HK-2 (cell line): ENCODE results near the gene YTHDF1.
A peak's percentile ranks its signal among the peaks of the same experiment; 100 is the strongest.

ENCODE experiments used
- DNase-seq: peaks from one replicate; pipeline ENCODE4 v3.0.0-alpha.2; 2018; ENCODE audit not compliant: unreplicated experiment

YTHDF1 gene

DNA sequence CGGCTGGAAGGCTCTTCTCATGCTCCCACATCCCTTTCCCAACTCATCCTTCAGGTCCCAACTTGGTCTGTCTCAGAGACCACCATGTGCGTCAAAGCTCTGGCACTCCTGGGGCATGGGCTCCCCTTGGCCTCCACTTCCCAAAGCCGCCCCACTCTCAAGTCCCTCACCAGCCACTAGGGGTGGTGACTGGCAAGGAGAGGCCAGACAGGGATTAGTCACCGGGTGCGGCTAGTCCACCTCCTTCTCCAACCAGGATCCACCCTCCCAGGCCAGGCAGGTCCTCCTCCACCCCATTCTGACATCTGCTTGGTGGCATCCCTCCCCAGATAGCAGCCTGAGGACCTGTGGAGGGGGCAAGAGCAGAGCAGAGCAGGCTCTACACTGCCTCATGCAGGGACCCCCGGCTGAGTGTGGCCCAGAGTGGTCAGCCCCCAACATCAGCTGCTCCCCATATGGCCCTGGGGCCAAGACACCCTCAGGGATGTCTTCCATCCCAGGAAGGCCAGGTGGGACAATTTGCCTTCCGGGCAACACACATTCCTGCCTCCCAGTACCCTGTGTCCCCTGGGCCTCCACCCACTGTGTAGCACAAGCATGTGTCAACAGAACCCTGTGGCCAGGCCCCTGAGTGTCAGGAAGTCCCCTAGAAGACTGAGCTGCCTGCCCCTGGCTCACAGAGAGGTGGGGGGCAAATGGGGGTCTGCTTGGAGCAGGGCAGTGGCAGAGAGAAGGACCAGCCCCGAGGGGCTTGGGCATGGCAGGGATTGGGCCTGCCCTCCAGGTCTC, 29.2 kb downstream of the YTHDF1 start:
- DNase-seq: peak; percentile 49

- no peak for DNase-seq
These were observed 29.8 kb downstream of the YTHDF1 start for GRCh38 chr20:63186084-63186483.

GRCh38 chr20:63185215-63185796, 30.6 kb downstream of the YTHDF1 start:
- no peak for DNase-seq

- peak; percentile 72 for DNase-seq
These were observed 32.3 kb downstream of the YTHDF1 start for GRCh38 chr20:63183422-63184146.

- no peak for DNase-seq
These were observed 33.0 kb downstream of the YTHDF1 start for GRCh38 chr20:63182946-63183415.

DNA sequence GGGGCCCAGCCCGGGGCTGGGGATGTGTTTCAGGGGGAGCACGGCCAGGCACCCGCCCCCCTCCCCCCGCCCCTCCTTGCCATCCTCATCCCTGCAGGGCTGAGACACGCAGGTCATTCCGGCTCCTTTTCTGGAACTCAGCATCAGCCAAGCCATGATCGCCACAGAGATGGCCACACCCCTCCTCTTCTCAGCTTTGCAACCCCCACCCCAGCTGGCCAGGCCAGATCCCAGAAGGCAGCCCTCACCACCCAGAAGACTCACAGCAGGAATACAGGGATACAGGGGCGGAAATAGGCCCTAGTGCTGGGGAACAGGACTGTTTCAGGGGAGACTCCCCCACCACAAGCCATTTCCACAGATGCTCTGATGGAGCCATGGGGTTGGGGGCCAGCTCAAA, 33.5 kb downstream of the YTHDF1 start:
- DNase-seq: no peak

DNA sequence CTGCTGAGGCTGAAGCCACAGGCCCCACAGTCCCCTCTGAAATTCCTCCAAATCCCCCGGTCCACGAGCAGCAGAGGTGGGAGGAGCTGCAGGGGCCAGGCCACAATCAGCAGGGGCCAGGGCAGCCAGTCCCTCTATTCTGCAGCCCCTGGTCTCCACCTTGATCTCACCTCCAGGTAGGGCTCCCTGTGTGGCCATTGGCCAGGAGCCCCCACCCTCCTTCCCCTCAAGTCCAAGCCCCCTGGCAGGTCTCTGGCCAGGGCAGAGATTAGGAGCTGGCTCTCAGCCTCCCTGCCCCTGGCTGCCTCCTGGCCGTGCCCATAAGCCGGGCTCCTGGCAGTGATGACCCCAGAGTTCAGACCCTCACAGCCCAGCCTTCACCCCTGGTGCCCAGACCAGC, 34.7 kb downstream of the YTHDF1 start:
- no peak for DNase-seq

DNA sequence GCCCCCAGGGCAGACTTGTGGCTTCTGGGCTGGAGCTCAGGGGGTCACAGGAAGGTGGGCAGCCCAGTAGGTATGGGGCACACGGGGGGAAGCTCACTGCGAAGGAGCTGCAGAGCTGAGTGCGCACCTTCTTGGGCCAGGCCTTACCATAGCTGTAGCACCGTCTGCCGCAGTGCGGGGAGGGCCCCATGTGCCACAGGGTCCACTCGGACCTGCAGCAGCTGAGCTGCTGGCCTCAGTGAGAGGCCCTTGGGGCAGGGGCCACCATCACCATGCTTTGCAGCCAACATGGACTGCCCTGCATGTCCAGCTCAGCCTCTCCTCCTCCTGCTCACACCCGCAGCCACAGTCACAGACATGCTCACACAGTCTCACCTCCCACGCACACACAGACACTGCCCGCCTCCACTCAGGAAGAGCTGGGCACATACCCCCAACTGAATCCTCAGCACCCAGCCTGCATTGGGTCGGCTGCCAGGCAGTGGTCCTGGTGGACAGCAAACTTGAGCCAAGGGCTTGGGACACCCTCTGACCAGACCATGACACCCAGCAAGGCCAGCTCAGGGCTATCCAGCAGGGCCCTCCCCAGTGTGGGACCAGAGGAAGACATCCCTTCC, 35.3 kb downstream of the YTHDF1 start:
- no peak for DNase-seq

GRCh38 chr20:63179687-63180568, 36.0 kb downstream of the YTHDF1 start:
- DNase-seq: no peak

- peak; percentile 74 for DNase-seq
These were observed 36.8 kb downstream of the YTHDF1 start for GRCh38 chr20:63178889-63179686.

GRCh38 chr20:63178446-63178820, 37.5 kb downstream of the YTHDF1 start:
- DNase-seq: no peak

DNA sequence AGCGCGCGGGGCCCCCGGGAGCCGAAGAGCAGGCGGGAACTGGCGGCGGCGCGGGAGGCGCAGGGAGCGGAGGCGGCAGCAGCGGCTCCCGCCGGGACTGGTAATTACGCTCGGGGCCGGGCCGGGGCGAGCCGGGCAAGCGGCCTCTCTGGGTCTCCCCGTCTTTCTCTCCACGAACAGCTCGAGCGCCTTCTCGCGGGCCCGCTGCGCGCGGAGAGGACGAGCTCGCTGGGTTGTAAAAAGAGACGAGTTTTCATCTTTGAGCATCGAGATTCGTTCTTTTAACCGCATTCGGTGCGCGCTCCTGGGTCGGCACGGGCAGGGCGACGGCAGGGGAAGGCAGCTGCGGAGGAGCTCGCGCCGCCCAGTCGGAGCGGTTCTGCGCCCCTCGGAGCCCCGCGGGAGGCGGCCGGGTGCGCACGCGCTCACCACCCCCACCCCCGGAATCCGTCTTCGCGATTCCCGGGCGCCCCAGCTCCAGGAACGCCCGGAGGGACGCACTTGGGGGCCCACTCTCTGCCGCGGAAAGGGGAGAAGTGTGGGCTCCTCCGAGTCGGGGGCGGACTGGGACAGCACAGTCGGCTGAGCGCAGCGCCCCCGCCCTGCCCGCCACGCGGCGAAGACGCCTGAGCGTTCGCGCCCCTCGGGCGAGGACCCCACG, 38.0 kb downstream of the YTHDF1 start:
- no peak for DNase-seq

DNA sequence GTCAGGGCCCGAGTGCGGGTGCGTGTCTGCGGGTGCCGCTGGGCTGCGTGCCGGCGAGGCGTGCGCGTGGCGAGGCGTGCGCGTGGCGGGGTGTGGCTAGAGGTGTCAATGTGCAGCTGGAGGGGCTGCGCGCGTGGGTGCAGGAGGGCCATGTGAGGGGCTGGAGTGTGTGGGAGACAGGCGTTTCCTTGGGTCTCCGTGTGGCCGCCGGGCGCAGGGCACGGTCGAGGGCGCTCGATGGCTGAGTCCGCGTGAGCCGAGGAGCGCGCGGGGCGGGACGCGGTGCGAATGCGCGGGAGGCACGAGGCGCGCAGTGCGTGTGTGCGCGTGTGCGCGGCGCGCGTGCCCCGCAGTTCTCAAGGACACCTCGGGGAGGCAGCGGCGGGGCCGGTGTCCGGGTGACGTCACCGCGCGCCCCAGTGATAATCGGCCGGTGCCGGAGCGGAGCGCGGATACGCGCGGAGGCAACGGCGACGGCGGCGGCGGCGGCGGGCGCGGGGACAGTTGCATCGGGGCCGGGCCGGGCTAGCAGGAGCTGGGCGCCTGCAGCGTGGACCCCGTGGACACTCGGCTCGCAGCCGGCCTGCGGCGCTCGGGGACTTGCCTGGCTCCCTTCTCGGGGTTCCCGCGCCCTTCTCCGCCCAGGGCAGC, 38.7 kb downstream of the YTHDF1 start:
- no peak for DNase-seq

GRCh38 chr20:63176427-63177133, 39.4 kb downstream of the YTHDF1 start:
- DNase-seq: no peak

DNA sequence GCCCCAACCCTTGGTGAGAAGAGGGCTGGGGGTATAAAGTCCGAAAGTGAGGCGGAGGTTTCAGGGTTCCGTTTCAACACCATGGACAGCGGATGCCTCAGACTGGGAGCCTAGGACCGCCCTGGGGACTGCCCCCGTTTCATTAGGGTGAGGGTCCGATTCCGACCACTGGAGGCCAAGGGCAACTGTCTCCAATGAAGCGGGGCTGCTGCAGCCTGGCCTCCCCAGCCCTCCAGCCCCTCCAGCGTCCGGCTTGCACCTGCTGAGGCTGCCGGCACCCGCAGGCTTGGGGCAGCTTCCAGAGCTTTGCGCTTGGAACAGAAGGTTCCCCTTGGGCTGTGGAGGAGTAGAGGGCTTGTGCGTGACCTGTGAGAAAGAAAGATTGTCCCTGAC, 39.9 kb downstream of the YTHDF1 start:
- no peak for DNase-seq

GRCh38 chr20:63175038-63175895, 40.7 kb downstream of the YTHDF1 start:
- no peak for DNase-seq

- DNase-seq: no peak
These were observed 41.5 kb downstream of the YTHDF1 start for GRCh38 chr20:63174309-63175037.
